Neural progenitor cell (in vitro differentiated cells): ENCODE data around the gene ABCD3.
"Not testable (repeated sequence)": the region's sequence is repeated elsewhere in the genome, so short reads cannot be mapped to it uniquely, and the experiment has no call there.

Experiments used
- CTCF ChIP-seq: fragments of 200-600 bp; sonication (generic); IDR thresholded peaks from 2 replicates; pipeline ENCODE4 v1.5.1; 2017; ENCODE audit warnings: antibody characterized with exemption, mild to moderate bottlenecking
- EZH2 ChIP-seq: fragments of 200-600 bp; sonication (generic); IDR thresholded peaks from 2 replicates; pipeline ENCODE4 v1.6.1; 2017; ENCODE audit warnings: antibody characterized with exemption, mild to moderate bottlenecking, moderate library complexity
- EZH2phosphoT487 ChIP-seq: fragments of 200-600 bp; sonication (generic); IDR thresholded peaks from 2 replicates; pipeline ENCODE4 v1.6.1; 2017; ENCODE audit warnings: antibody characterized with exemption

- not testable (repeated sequence) for TF ChIP-seq EZH2phosphoT487, CTCF, EZH2
Measured at GRCh38 chr1:94566436-94566835, 148.2 kb downstream of the ABCD3 start.
